GM12865 (cell line): ENCODE results near the gene RPL41.

Experiments used
- DNase-seq: peaks from one replicate; pipeline ENCODE4 v3.0.0; 2010; ENCODE audit warnings: low read depth
- H3K4me3 ChIP-seq: 2 replicates; pipeline ENCODE4 v1.5.1; 2011; ENCODE audit warnings: mild to moderate bottlenecking, low read depth, low read length, control low read depth
- TF ChIP-seq, protein P1 (sequence below): IDR thresholded peaks from 2 replicates; pipeline ENCODE4 v1.5.1; 2011; ENCODE audit warnings: low read length, control low read depth, low read depth, inconsistent platforms; ENCODE audit not compliant: insufficient read depth; ENCODE audit errors: missing control alignments

The RPL41 gene

DNA sequence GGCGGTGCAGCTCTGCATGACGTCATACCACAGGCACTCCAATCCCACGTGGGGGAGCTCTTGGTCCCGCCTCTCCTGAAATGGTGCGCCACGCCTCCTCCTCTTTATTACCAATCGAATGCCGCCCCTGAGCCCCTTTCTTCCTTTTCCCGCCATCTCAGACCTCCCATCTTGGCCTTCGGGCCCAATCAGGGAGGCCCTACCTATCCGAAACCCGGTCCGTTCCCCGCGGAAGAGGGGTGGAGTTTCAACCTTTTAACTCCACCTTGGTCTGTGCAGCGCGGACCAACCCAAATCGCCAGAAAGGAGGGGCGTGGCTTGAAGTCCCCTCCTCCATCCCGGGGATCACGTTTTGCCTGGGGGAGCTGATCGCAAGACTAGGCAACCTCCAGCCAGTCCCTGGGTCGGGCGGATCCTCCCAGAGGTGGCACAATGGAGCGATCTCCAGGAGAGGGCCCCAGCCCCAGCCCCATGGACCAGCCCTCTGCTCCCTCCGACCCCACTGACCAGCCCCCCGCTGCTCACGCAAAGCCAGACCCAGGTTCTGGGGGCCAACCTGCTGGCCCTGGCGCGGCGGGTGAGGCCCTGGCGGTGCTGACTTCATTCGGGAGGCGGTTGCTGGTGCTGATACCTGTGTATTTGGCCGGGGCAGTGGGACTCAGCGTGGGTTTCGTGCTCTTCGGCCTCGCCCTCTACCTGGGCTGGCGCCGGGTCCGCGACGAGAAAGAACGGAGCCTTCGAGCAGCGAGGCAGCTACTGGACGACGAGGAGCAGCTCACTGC is 11.6 kb downstream of the RPL41 start, which contains the start of gene ESYT1:
Gene ESYT1, plus strand, starts transcription at position 380 of the 782 bp plus-strand sequence. Its CDS starts 53 bp downstream, at position 433.
- peak; percentile 100 for DNase-seq
- H3K4me3 ChIP-seq, result peak within 1 kb of the TSS; percentile 92
- TF ChIP-seq, protein P1, sequence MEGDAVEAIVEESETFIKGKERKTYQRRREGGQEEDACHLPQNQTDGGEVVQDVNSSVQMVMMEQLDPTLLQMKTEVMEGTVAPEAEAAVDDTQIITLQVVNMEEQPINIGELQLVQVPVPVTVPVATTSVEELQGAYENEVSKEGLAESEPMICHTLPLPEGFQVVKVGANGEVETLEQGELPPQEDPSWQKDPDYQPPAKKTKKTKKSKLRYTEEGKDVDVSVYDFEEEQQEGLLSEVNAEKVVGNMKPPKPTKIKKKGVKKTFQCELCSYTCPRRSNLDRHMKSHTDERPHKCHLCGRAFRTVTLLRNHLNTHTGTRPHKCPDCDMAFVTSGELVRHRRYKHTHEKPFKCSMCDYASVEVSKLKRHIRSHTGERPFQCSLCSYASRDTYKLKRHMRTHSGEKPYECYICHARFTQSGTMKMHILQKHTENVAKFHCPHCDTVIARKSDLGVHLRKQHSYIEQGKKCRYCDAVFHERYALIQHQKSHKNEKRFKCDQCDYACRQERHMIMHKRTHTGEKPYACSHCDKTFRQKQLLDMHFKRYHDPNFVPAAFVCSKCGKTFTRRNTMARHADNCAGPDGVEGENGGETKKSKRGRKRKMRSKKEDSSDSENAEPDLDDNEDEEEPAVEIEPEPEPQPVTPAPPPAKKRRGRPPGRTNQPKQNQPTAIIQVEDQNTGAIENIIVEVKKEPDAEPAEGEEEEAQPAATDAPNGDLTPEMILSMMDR, result no peak

DNA sequence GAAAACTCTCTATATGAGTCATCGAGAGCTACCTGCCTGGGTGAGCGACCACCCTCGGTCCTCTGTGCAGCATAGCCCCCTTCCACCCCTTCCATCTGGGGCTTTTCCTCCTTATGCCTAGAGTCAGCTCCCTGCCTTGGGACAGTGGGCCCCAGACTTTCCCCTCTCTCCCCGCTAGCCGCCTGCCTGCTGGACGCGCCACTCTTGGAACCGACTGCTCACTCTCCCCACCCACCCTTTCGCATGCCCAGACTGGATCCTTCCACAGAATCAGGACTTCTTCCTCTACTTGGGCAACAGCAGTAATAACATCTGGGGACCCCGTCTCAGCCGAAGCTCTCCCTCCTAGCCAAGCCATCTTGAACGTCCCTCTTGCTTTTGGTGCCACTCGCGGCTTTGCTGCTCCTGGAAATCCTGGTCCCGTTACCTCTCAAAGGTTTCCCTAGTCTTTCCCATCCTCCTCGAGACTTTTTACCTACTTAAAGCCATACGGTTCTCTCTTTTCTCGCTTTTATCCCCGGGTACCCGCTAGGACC is 12.3 kb downstream of the RPL41 start:
- TF ChIP-seq, protein P1, result no peak
- DNase-seq, result peak; percentile 24

DNA sequence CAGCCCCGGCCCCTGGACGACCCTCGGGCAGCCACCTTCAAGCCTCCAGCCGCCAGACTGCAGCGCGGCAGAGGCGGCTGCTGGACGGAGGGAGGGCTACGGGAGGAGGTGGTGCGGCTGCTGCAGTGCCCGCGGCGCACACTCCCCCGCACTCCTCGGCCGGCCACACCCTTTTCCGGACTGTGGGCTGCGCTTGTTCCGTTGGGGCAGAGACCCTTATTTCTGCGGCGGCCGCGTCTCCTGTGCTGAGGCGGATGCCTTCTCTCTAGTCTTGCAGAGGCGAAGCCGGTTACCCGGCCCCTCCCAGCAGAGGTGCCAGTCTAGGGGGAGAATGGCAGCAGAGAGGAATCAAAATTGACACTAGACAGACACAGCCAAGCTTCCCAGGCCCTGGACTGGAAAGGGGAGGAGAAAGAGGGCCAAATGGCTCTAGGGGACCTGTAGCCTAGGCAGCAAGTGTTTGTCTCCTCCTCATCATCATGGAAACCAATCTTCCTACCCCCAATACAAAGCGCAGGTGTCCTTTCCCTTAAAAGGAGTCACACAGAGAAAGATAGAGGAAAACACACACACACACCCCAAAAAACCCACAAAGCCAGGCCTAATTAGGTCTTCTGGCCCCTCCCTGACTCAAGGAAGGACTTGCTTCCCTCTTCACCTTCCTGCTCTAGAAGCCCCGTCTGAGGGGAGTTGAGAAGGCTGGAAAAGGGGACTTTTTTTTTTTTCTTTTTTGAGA is 12.9 kb downstream of the RPL41 start:
- TF ChIP-seq, protein P1, result no peak
- peak; percentile 81 for DNase-seq
- peak overlapping the region; percentile 92 for H3K4me3 ChIP-seq

More for the DNA sequence above, 12.3 kb downstream of the RPL41 start:
- H3K4me3 ChIP-seq, result peak overlapping the region; percentile 92

DNA sequence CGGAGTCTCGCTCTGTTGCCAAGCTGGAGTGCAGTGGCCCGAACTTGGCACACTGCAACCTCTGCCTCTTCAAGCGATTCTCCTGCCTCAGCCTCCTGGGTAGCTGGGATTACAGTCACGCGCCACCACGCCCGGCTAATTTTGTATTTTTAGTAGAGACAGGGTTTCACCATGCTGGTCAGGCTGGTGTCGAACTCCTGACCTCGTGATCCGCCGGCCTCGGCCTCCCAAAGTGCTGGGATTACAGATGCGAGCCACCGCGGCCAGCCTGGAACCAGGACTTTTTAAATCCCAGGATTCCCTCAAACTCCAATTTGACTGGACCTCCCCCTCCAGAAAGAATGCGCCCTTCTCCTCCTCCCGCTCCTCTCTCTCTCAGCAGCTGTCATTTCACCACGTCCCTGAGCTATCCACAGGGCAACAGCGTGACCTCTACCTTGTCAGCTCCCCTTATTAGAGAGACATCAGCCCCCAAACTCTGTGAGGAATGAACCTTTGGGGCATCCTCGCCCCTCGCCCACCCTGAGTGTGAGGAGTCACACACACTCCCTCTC is 13.6 kb downstream of the RPL41 start:
- H3K4me3 ChIP-seq, result peak overlapping the region; percentile 92; the same call in 1 of the 2 replicates
- TF ChIP-seq, protein P1, result no peak
- no peak for DNase-seq

DNA sequence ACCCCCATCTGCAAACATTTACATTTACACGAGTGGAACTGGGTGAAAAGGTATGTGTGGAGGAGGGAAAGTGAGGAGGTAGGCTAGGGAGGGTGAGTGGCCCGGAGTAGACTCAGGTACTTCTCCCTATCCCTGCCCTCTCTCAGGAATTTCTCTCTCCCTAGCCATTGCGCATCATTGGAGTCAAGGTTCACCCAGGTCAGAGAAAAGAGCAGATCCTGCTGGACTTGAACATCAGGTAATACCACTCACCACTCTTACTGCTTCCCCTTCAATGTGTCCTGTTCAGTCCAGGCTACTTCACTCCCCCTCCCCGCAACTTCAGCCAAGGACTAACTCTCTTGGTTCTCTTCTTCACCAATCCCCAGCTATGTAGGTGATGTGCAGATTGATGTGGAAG is 14.4 kb downstream of the RPL41 start:
- DNase-seq, result no peak
- H3K4me3 ChIP-seq, result no peak overlapping the region
- TF ChIP-seq, protein P1, result no peak

DNA sequence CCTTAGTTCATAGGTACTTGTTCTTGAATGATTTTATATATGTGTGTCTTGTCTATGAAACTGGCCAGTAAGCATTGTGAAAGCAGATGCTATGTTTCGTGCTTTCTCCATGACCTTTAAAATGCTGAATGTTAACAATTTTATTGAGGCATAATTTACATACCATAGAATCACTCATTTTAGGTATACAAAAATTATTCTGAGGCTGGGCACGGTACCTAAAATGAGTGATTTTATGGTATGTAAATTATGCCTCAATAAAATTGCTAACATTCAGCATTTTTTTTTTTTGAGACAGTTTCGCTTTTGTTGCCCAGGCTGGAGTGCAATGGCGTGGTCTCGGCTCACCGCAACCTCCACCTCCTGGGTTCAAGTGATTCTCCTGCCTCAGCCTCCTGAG is 18.5 kb downstream of the RPL41 start:
- H3K4me3 ChIP-seq, result no peak overlapping the region
- DNase-seq, result no peak
- TF ChIP-seq, protein P1, result no peak
